Fibroblast of pulmonary artery (primary cell): ENCODE measurements around the gene DNAJB8.

Experiments
- DNase-seq: peaks from one replicate; pipeline ENCODE4 v3.0.0-alpha.2; 2010; ENCODE audit warnings: low read depth
- H3K4me3 ChIP-seq: replicated peaks from 2 replicates; pipeline ENCODE4 v1.5.1; 2011; ENCODE audit warnings: low read depth, mild to moderate bottlenecking, control low read depth, low read length, moderate library complexity
- CTCF ChIP-seq: IDR thresholded peaks from 2 replicates; pipeline ENCODE4 v1.5.1; 2011; ENCODE audit warnings: mild to moderate bottlenecking, control low read depth, low read length, inconsistent platforms; ENCODE audit errors: missing control alignments

Gene DNAJB8

DNA sequence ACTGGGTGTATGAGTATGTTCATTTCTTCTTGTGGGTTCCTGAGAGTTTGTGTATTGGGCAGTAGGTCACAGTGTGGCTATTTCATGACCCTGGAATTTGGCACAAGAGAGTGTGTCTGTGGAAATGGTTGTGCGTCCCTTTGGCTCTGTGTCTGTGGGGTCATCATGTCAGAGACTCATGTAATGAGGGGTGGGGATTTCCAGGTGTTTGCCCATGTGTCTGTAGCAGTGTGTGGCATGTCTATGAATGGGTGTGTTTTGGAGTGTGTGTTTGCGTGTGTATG lies 27.6 kb upstream of the DNAJB8 start:
- no peak for DNase-seq
- TF ChIP-seq CTCF: no peak
- H3K4me3 ChIP-seq: no peak overlapping the region

- TF ChIP-seq CTCF: no peak
- no peak for DNase-seq
- no peak overlapping the region for H3K4me3 ChIP-seq
Observed at GRCh38 chr3:128493570-128494366, 27.1 kb upstream of the DNAJB8 start.

DNA sequence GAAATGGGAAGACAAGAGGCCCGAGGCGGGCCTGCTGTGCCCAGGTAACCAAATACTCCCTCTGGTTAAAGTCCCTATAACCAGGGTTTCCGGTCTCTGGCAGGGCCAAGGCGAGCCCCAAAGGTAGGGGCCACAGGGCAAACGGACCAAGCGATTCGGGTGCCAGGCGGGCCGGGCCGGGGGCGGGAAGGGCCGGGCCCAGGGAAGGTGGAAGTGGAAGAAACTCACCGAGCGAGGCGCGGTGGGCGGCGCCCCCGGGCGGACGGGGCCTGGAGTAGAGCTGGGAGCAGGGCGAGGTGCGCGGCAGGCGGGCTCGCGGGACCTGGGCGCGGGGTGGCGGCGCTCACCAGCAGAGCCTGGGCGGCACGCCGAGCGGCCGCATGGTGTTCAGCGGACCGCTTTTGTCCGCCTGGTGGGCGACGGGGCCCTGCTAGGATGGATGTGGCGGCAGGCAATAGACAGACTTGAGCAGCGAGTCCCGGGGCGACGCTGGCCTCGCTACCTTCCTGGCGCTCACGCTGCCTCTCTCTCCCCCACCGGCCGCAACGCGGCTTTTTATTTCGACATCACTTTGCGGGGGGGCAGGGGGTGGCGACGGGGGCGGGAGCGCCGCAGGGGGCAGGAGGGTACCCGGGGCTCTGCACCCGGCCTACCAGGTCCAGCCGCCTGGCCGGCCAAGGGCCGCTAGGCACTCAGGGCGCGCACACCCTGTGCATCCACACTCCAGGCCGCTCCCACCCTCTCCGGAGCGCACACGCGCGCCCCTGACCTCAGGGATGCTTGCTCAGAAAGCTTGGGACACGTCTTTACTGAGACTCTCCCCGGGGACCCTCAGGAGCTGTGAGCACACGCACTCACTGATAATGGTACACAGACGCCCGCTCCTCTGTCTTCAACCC lies 26.2 kb upstream of the DNAJB8 start, which contains the start of gene GATA2:
TSS of gene GATA2 (minus strand) at position 531 of the 899 bp plus-strand sequence. CDS start 6,170 bp downstream, outside the sequence.
- TF ChIP-seq CTCF: no peak
- H3K4me3 ChIP-seq: peak within 1 kb of the TSS; percentile 3
- DNase-seq: no peak

- peak overlapping the region; percentile 14 for H3K4me3 ChIP-seq
- DNase-seq: no peak
- no peak for TF ChIP-seq CTCF
Observed at GRCh38 chr3:128491941-128492670, 25.4 kb upstream of the DNAJB8 start.

GRCh38 chr3:128491691-128491940 lies 24.9 kb upstream of the DNAJB8 start:
- no peak for DNase-seq
- H3K4me3 ChIP-seq: peak overlapping the region; percentile 14
- TF ChIP-seq CTCF: no peak

DNA sequence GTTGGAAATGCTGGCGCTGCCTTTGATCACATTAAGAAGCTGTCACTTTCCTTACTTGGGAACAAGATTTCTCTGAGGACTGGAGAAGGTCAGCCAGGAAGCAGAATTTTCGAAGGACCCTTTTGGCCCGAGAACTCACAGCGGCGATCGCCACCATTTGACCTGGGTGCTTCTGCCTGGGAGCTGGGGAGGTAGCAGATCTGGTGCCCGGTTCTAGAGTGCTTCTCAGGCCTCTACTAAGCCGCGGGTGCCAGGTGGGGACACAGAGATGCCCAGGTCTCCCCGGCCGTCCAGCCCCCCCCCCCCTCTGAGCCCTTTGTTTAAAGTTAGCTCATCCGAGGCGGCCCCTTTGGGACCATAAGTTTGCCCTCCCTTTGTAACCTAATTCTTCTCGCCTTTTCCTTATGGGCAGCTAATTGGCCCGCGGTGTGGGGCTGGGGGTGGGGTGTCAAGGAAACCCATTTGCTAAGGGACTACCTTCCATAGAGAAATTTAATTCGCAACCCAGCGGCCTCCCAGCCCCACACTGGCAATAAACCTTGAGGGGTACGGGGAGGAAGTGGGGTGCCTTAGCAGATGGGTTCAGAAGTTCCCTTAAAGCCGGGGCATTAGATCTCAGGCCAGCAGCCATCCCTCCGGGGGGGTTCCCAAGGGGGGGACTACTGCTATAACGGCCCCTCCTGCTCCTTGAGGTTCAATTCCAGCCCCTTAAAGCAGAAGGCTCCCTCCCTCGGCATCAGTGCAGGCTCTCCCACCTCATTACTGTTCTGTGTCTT lies 24.4 kb upstream of the DNAJB8 start:
- no peak for DNase-seq
- H3K4me3 ChIP-seq: peak overlapping the region; percentile 84
- no peak for TF ChIP-seq CTCF
